Caco-2 (cell line): ENCODE results near the gene EPHA4. TPM values are rescaled to one million over a fixed set of nuclear protein-coding genes. Genes with fewer than 3 reads are reported as not detected.

ENCODE experiments used
- BruUV-seq: library from RNA; stranded (reverse); fragments of 400-500 nt; replicated peaks from 2 replicates; lab custom pipeline; 2021; lab: Mats Ljungman, UMichigan
- CTCF ChIA-PET: fragments of 300-600 bp; sonication (Branson Sonifier 250); formaldehyde crosslinking; loops from one replicate; lab custom pipeline; 2022; ENCODE audit warnings: antibody characterized with exemption; lab: Charles Lee
- POLR2A ChIA-PET: fragments of 300-600 bp; sonication (Branson Sonifier 250); formaldehyde crosslinking; loops from one replicate; lab custom pipeline; 2022; ENCODE audit warnings: antibody characterized with exemption; lab: Charles Lee
- DNase-seq, 2 experiments: peaks; one replicate each; pipeline versions ENCODE4 v3.0.0 to v3.0.0-alpha.2; 2020 to 2022
- H3K27me3 ChIP-seq: replicated peaks from 2 replicates; pipeline ENCODE4 v1.6.0; 2011; ENCODE audit warnings: low read length; ENCODE audit not compliant: control insufficient read depth, insufficient read depth
- H3K36me3 ChIP-seq: 2 replicates; pipeline ENCODE4 v1.5.1; 2011; ENCODE audit warnings: low read length; ENCODE audit not compliant: control insufficient read depth, insufficient read depth
- H3K4me1 ChIP-seq: fragments of 250-450 bp; sonication (Bioruptor Pico); 2 replicates; pipeline ENCODE4 v1.5.1; 2020; ENCODE audit warnings: mild to moderate bottlenecking
- H3K4me3 ChIP-seq: 2 replicates; pipeline ENCODE4 v1.5.1; 2011; ENCODE audit warnings: low read depth, mild to moderate bottlenecking, control low read depth, low read length
- H3K9me3 ChIP-seq: fragments of 250-450 bp; sonication (Bioruptor Pico); 2 replicates; pipeline ENCODE4 v1.5.1; 2020; ENCODE audit warnings: mild to moderate bottlenecking, moderate library complexity
- H3K27ac Mint-ChIP-seq: one replicate; pipeline ENCODE4 v1.8.0; 2022; ENCODE audit warnings: mixed read lengths; ENCODE audit not compliant: unreplicated experiment
- H3K27me3 Mint-ChIP-seq: one replicate; pipeline ENCODE4 v1.8.0; 2022; ENCODE audit warnings: mixed read lengths; ENCODE audit not compliant: insufficient read depth, unreplicated experiment
- H3K36me3 Mint-ChIP-seq: one replicate; pipeline ENCODE4 v1.8.0; 2022; ENCODE audit warnings: mild to moderate bottlenecking, mixed read lengths; ENCODE audit not compliant: insufficient read depth, unreplicated experiment
- H3K4me1 Mint-ChIP-seq: one replicate; pipeline ENCODE4 v1.8.0; 2022; ENCODE audit warnings: low read depth, mixed read lengths; ENCODE audit not compliant: unreplicated experiment
- H3K4me3 Mint-ChIP-seq: one replicate; pipeline ENCODE4 v1.8.0; 2022; ENCODE audit warnings: mild to moderate bottlenecking, moderate library complexity, mixed read lengths; ENCODE audit not compliant: unreplicated experiment
- H3K9me3 Mint-ChIP-seq: one replicate; pipeline ENCODE4 v1.8.0; 2022; ENCODE audit warnings: mixed read lengths; ENCODE audit not compliant: unreplicated experiment
- CTCF ChIP-seq, 2 experiments: fragments of 200-600 bp in 1 of 2; IDR thresholded peaks; 1 replicate in 1 of 2; 2 replicates in 1 of 2; pipeline versions ENCODE4 v1.5.1 to v1.8.0; 2011 to 2022; ENCODE audit warnings: antibody characterized with exemption in 1 of 2, control low read depth in 1 of 2, inconsistent platforms in 1 of 2, low read depth in 1 of 2, low read length in 1 of 2, mild to moderate bottlenecking in 1 of 2, moderate library complexity in 1 of 2; ENCODE audit not compliant: insufficient read depth in 1 of 2, severe bottlenecking in 1 of 2, unreplicated experiment in 1 of 2
- intact Hi-C: fragments of 100-400 bp; cut with micrococcal nuclease; formaldehyde crosslinking; loops from one replicate; pipeline ENCODE4 v1.10.0; 2022; ENCODE audit not compliant: unreplicated experiment
- total RNA-seq: library from RNA; stranded (reverse); gene quantifications from 2 replicates; pipeline ENCODE4 v1.2.3, GENCODE V29; 2022

EPHA4 gene
- total RNA-seq, 1 experiment from 2014 or later = 95.5 TPM

GRCh38 chr2:221448057-221448843, 123.9 kb downstream of the EPHA4 start:
- Histone ChIP-seq H3K27me3 (no peaks in the 10 kb centered on the region), H3K4me3 (no peak overlapping the region), H3K4me1 (peaks cover 21% of the 10 kb centered on the region), H3K36me3 (no peaks in the 10 kb centered on the region; the same call in 1 of the 2 replicates), H3K9me3 (no peaks in the 10 kb centered on the region)
- POLR2A ChIA-PET = no interaction called here
- CTCF ChIA-PET = interaction anchor here (0.8 to 1.2 kb wide), 2 partner anchors 70 to 125 kb away, joined by 3 read pairs; no protein-coding TSS in a partner anchor
- no peak overlapping the region for H3K4me3 Mint-ChIP-seq
- TF ChIP-seq CTCF (IDR thresholded peaks at IDR 0.05; ENCODE audit: insufficient read depth in 1 of 2, low read depth in 1 of 2, low read length in 1 of 2, severe bottlenecking in 1 of 2, unreplicated experiment in 1 of 2) = no peak
- no peaks in the 10 kb centered on the region for H3K27me3 Mint-ChIP-seq
- BruUV-seq = no TSS peak
- no peak for DNase-seq
- no peaks in the 10 kb centered on the region for H3K9me3 Mint-ChIP-seq
- peaks cover 21% of the 10 kb centered on the region for H3K4me1 Mint-ChIP-seq
- H3K27ac Mint-ChIP-seq = no peak overlapping the region
- H3K36me3 Mint-ChIP-seq = peaks cover 78% of the 10 kb centered on the region
- intact Hi-C loops = no loop called here

- peaks cover 21% of the 10 kb centered on the region for H3K4me1 ChIP-seq
- Mint-ChIP-seq H3K36me3 (peaks cover 79% of the 10 kb centered on the region), H3K27ac (peak overlapping the region; percentile 65), H3K4me3 (peak overlapping the region; percentile 55), H3K4me1 (peaks cover 21% of the 10 kb centered on the region), H3K27me3 (no peaks in the 10 kb centered on the region), H3K9me3 (no peaks in the 10 kb centered on the region)
- DNase-seq = peak; percentile 73 to 74
- ChIA-PET CTCF (interaction anchor here (0.8 to 1.2 kb wide), 2 partner anchors 71 to 126 kb away, joined by 3 read pairs; no protein-coding TSS in a partner anchor), POLR2A (interaction anchor here (0.6 to 1.1 kb wide), 3 partner anchors 10 to 126 kb away, joined by 3 to 6 read pairs (median 3); no protein-coding TSS in a partner anchor)
- no peaks in the 10 kb centered on the region for H3K9me3 ChIP-seq
- H3K36me3 ChIP-seq = no peaks in the 10 kb centered on the region; the same call in 1 of the 2 replicates
- TF ChIP-seq CTCF (IDR thresholded peaks at IDR 0.05; ENCODE audit: insufficient read depth in 1 of 2, low read depth in 1 of 2, low read length in 1 of 2, severe bottlenecking in 1 of 2, unreplicated experiment in 1 of 2) = no peak
- H3K27me3 ChIP-seq = no peaks in the 10 kb centered on the region
- intact Hi-C loops = loop anchor here (1.0 kb wide), 2 partner anchors 81 to 125 kb away; partner anchors contain the start of gene EPHA4
- no TSS peak for BruUV-seq
- no peak overlapping the region for H3K4me3 ChIP-seq
Observed at GRCh38 chr2:221447310-221447709, 124.8 kb downstream of the EPHA4 start.

- BruUV-seq = no TSS peak
- H3K4me1 Mint-ChIP-seq = peaks cover 21% of the 10 kb centered on the region
Observed at GRCh38 chr2:221446140-221446539, 126.0 kb downstream of the EPHA4 start.

More at GRCh38 chr2:221446140-221446539, 126.0 kb downstream of the EPHA4 start:
- Mint-ChIP-seq H3K27ac (no peak overlapping the region), H3K4me3 (no peak overlapping the region), H3K27me3 (no peaks in the 10 kb centered on the region), H3K36me3 (peaks cover 83% of the 10 kb centered on the region), H3K9me3 (no peaks in the 10 kb centered on the region)
- intact Hi-C loops = no loop called here
- no peaks in the 10 kb centered on the region; the same call in 1 of the 2 replicates for H3K36me3 ChIP-seq
- H3K9me3 ChIP-seq = no peaks in the 10 kb centered on the region
- POLR2A ChIA-PET = no interaction called here
- H3K4me3 ChIP-seq = no peak overlapping the region
- DNase-seq = no peak
- TF ChIP-seq CTCF (IDR thresholded peaks at IDR 0.05; ENCODE audit: insufficient read depth in 1 of 2, low read depth in 1 of 2, low read length in 1 of 2, severe bottlenecking in 1 of 2, unreplicated experiment in 1 of 2) = no peak
- CTCF ChIA-PET = no interaction called here
- H3K27me3 ChIP-seq = no peaks in the 10 kb centered on the region
- peaks cover 21% of the 10 kb centered on the region for H3K4me1 ChIP-seq
